HepG2 (cell line): Measurements from ENCODE around the gene HECTD1. TPM values are rescaled to one million over a fixed set of nuclear protein-coding genes. Genes with fewer than 3 reads are reported as not detected.

ENCODE experiments used
- ATAC-seq: fragments of 200-7000 bp; cut with Tn5 transposase; 3 replicates; pipeline ENCODE4 v1.9.1; 2020; ENCODE audit warnings: mild to moderate bottlenecking, moderate library complexity
- BruUV-seq: library from RNA; stranded (reverse); fragments of 400-500 nt; replicated peaks from 2 replicates; lab custom pipeline; 2021; lab: Mats Ljungman, UMichigan
- CTCF ChIA-PET: fragments of 300-600 bp; formaldehyde crosslinking; extraction: SDS; loops from one replicate; lab custom pipeline; 2021; ENCODE audit warnings: low total read pairs, inconsistent platforms, low intra/inter-chr PET ratio; lab: Yijun Ruan, JAX
- POLR2A ChIA-PET: fragments of 350-600 bp; sonication (Branson Sonifier 250); formaldehyde crosslinking; loops from one replicate; lab custom pipeline; 2020; ENCODE audit warnings: antibody characterized with exemption, inconsistent platforms; lab: Yijun Ruan, JAX
- DNase-seq: peaks from one replicate; pipeline ENCODE4 v3.0.0-alpha.2; 2015; ENCODE audit warnings: low spot score
- FAIRE-seq: peaks from 3 replicates; lab custom pipeline; 2011; peaks lifted over from hg19 to GRCh38; lab: Jason Lieb, UNC
- H2AFZ ChIP-seq: one replicate; pipeline ENCODE4 v1.6.1; 2011; ENCODE audit warnings: low read length, inconsistent platforms
- H3K27ac ChIP-seq: fragments of 300-600 bp; 3 replicates; pipeline ENCODE4 v1.8.0; 2011; ENCODE audit warnings: mixed run types, mild to moderate bottlenecking, mixed read lengths, low read length, inconsistent platforms; ENCODE audit not compliant: insufficient read depth; ENCODE audit errors: extremely low read length
- H3K27me3 ChIP-seq, 2 experiments: fragments of 200-600 bp in 1 of 2; 2 replicates in 1 of 2; 3 replicates in 1 of 2; pipeline versions ENCODE4 v1.6.0 to v1.8.0; 2011; ENCODE audit warnings: low read length in 2 of 2, mild to moderate bottlenecking in 2 of 2, moderate library complexity in 2 of 2, inconsistent platforms in 1 of 2; ENCODE audit not compliant: insufficient read depth in 2 of 2, control insufficient read depth in 1 of 2
- H3K36me3 ChIP-seq, 2 experiments: fragments of 200-600 bp in 1 of 2; replicated peaks in 1 of 2; 2 replicates in 1 of 2; 3 replicates in 1 of 2; pipeline versions ENCODE4 v1.5.1 to v1.8.0; 2011; ENCODE audit warnings: low read length in 2 of 2, inconsistent platforms in 1 of 2; ENCODE audit not compliant: insufficient read depth in 2 of 2, control insufficient read depth in 1 of 2
- H3K4me1 ChIP-seq: 2 replicates; pipeline ENCODE4 v1.5.1; 2012; ENCODE audit warnings: low read length, inconsistent platforms; ENCODE audit not compliant: insufficient read depth
- H3K4me2 ChIP-seq: 2 replicates; pipeline ENCODE4 v1.6.0; 2011; ENCODE audit warnings: low read depth, low read length, inconsistent platforms
- H3K4me3 ChIP-seq, 3 experiments: fragments of 200-600 bp in 1 of 3; sonication (generic), shearing (Covaris generic) in 1 of 3; replicated peaks in 1 of 3; 2 replicates each; pipeline ENCODE4 v1.5.1; 2011 to 2016; ENCODE audit warnings: low read length in 3 of 3, inconsistent platforms in 2 of 3, low read depth in 2 of 3, mild to moderate bottlenecking in 2 of 3, control low read depth in 1 of 3, mixed read lengths in 1 of 3; ENCODE audit not compliant: insufficient read depth in 1 of 3
- H3K79me2 ChIP-seq: one replicate; pipeline ENCODE4 v1.6.1; 2011; ENCODE audit warnings: low read length, inconsistent platforms; ENCODE audit not compliant: insufficient read depth
- H3K9ac ChIP-seq: 2 replicates; pipeline ENCODE4 v1.6.0; 2011; ENCODE audit warnings: mild to moderate bottlenecking, low read depth, low read length, inconsistent platforms; ENCODE audit not compliant: insufficient read depth
- H3K9me3 ChIP-seq: 2 replicates; pipeline ENCODE4 v1.5.1; 2012; ENCODE audit warnings: mild to moderate bottlenecking, low read length
- H4K20me1 ChIP-seq: 2 replicates; pipeline ENCODE4 v1.6.0; 2011; ENCODE audit warnings: inconsistent platforms, mild to moderate bottlenecking, low read length, moderate library complexity; ENCODE audit not compliant: insufficient read depth
- DR1 ChIP-seq: sonication (generic); formaldehyde crosslinking; IDR thresholded peaks from 2 replicates; pipeline ENCODE4 v1.8.0; 2021; ENCODE audit warnings: mild to moderate bottlenecking, missing genetic modification reagents, inconsistent platforms
- FOXK2 ChIP-seq: fragments of 450-650 bp; IDR thresholded peaks from 2 replicates; pipeline ENCODE4 v1.6.1; 2016
- GABPA ChIP-seq, 2 experiments: IDR thresholded peaks; 2 replicates each; pipeline ENCODE4 v1.6.1; 2011 to 2016; ENCODE audit warnings: low read depth in 2 of 2, low read length in 1 of 2, missing biosample characterization in 1 of 2, missing genetic modification characterization in 1 of 2
- POLR2G ChIP-seq: fragments of 200-400 bp; formaldehyde crosslinking; IDR thresholded peaks from 2 replicates; pipeline ENCODE4 v1.6.1; 2018; ENCODE audit warnings: mild to moderate bottlenecking, low read depth, low read length, moderate library complexity
- RBM22 ChIP-seq: fragments of 200-400 bp; formaldehyde crosslinking; optimal IDR thresholded peaks from 2 replicates; pipeline ENCODE3; 2017; ENCODE audit warnings: mild to moderate bottlenecking, low read length, moderate library complexity
- YEATS4 ChIP-seq: sonication (generic); formaldehyde crosslinking; IDR thresholded peaks from 2 replicates; pipeline ENCODE4 v1.4.0; 2020; ENCODE audit warnings: missing genetic modification reagents, borderline replicate concordance
- ZBTB33 ChIP-seq: sonication (generic); formaldehyde crosslinking; IDR thresholded peaks from 2 replicates; pipeline ENCODE4 v1.4.0; 2020; ENCODE audit warnings: missing genetic modification reagents
- ZBTB42 ChIP-seq: sonication (generic); formaldehyde crosslinking; IDR thresholded peaks from 2 replicates; pipeline ENCODE4 v1.5.0; 2020; ENCODE audit warnings: mild to moderate bottlenecking, missing genetic modification reagents
- ZNF24 ChIP-seq: fragments of 450-650 bp; IDR thresholded peaks from 2 replicates; pipeline ENCODE4 v1.6.1; 2017; ENCODE audit warnings: antibody characterized with exemption, mild to moderate bottlenecking
- ZNF446 ChIP-seq: sonication (generic); formaldehyde crosslinking; IDR thresholded peaks from 2 replicates; pipeline ENCODE4 v1.5.0; 2020; ENCODE audit warnings: mild to moderate bottlenecking, missing genetic modification reagents
- ZZZ3 ChIP-seq: sonication (generic); formaldehyde crosslinking; IDR thresholded peaks from 2 replicates; pipeline ENCODE4 v1.4.0; 2020; ENCODE audit warnings: missing genetic modification reagents, mild to moderate bottlenecking, borderline replicate concordance
- WGBS: methylation state at CpG from one replicate; pipeline ENCODE4 v1.1.6; 2017; ENCODE audit warnings: low lambda C conversion rate; 5-methylcytosine and 5-hydroxymethylcytosine counted together
- in situ Hi-C: cut with HindIII; loops from 2 replicates; pipeline ENCODE4 v1.10.0; 2017; ENCODE audit warnings: low pct_unique_long_range_greater_than_20kb; ENCODE audit not compliant: extremely low pct_ligation_motif_present
- intact Hi-C: fragments of 100-400 bp; cut with micrococcal nuclease; formaldehyde crosslinking; loops from one replicate; pipeline ENCODE4 v1.10.0; 2022; ENCODE audit not compliant: unreplicated experiment
- polyA plus RNA-seq, 8 experiments: library from polyadenylated mRNA; depleted of rRNA in 3 of 8; stranded (reverse) in 7 of 8; unstranded in 1 of 8; fragments of >200 nt; fragmentation: Illumina TruSeq in 4 of 8; extraction: Trizol in 4 of 8; gene quantifications; 2 replicates each; pipeline versions ENCODE4 v1.2.1 to v1.2.3, GENCODE V29; 2011 to 2016; ENCODE audit warnings: low read depth in 4 of 8, missing spikeins in 1 of 8, mixed read lengths in 1 of 8; ENCODE audit not compliant: insufficient read depth in 1 of 8
- total RNA-seq, 5 experiments: library from RNA; depleted of rRNA; stranded (reverse); fragments of >200 nt; fragmentation: Illumina TruSeq; extraction: Trizol; gene quantifications; 2 replicates each; pipeline ENCODE4 v1.2.3, GENCODE V29; 2016; ENCODE audit warnings: low read depth in 1 of 5

HECTD1 gene
- total and polyA plus RNA-seq, 2 of the 13 experiments (the other 11 are each of a cell fraction or from before 2014, with no cell fraction given), result 312 to 560 TPM

- Histone ChIP-seq H3K9me3 (no peaks in the 10 kb centered on the region), H3K27ac (no peak overlapping the region), H3K79me2 (no peaks in the 10 kb centered on the region), H4K20me1 (no peaks in the 10 kb centered on the region), H3K4me2 (no peak overlapping the region), H3K4me3 (no peak overlapping the region), H3K9ac (no peak overlapping the region), H3K36me3 (peaks cover 57 to 96% of the 10 kb centered on the region in 2 experiments), H3K27me3 (no peaks in the 10 kb centered on the region), H3K4me1 (no peaks in the 10 kb centered on the region), H2AFZ (no peak overlapping the region)
- POLR2A ChIA-PET, result no interaction called here
- whole genome bisulfite sequencing, result 97% methylated on average over 11 of the region's 11 CpGs
- intact Hi-C loops, result no loop called here
- TF ChIP-seq ZZZ3 (CRISPR knock-in tag), result no peak
- TF ChIP-seq YEATS4 (CRISPR knock-in tag), result no peak
- TF ChIP-seq ZBTB42, result no peak
- no peak for TF ChIP-seq DR1 (CRISPR knock-in tag)
- no peak for TF ChIP-seq ZBTB33
- TF ChIP-seq GABPA (IDR thresholded peaks at IDR 0.05; ENCODE audit: low read depth, low read length), result no peak
- no peak for TF ChIP-seq GABPA (CRISPR knock-in tag; IDR thresholded peaks at IDR 0.05; ENCODE audit: low read depth)
- peak; percentile 98 for TF ChIP-seq RBM22
- TF ChIP-seq ZNF446 (CRISPR knock-in tag), result no peak
- no peak for TF ChIP-seq POLR2G
- peak; percentile 30; the same call in 1 of the 2 replicates for TF ChIP-seq FOXK2
- no peak for TF ChIP-seq ZNF24
- FAIRE-seq, result no peak
- ATAC-seq, result no peak
- in situ Hi-C loops, result no loop called here
- no peak for DNase-seq
- CTCF ChIA-PET, result no interaction called here
- BruUV-seq, result no TSS peak
These were observed 98.3 kb downstream of the HECTD1 start for GRCh38 chr14:31109257-31109656.
